ENCODE measurements around the gene UBE2J2. TPM values are rescaled to one million over a fixed set of nuclear protein-coding genes. Genes with fewer than 3 reads are reported as not detected.

Gene UBE2J2
- total RNA-seq, 1 experiment from 2014 or later: 182 TPM

DNA sequence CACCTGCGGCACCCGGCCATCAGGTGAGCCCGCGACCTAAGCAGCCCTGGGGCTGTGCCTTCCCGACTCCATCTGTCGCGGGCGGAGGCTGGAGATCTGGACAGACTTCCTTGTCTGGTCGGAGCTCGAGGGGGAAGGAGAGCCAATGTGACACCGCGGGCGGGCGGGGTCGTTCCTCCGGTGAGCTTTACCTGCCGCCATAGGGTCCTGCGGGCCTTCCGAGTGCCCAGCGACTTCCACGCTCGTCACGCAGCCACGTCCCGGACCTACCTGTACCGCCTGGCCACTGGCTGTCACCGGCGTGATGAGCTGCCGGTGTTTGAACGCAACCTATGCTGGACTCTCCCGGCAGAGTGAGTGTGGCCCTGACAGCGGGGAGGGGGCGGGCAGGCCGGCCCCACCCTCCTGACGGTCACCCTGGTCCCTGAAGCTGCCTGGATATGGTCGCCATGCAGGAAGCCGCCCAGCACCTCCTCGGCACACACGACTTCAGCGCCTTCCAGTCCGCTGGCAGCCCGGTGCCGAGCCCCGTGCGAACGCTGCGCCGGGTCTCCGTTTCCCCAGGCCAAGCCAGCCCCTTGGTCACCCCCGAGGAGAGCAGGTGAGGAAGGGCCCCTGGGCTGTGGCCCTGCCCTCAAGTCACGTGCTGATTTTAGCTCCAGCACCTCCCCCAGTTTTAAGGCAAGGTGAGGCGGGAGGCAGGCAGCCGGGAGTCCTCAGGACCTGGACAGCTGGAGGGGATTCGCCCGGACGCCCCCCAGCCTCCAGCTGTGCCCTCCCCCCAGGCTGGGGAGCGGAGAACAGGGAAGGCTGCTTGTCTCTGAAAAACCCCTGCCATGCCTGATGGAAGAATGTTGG is 35.8 kb upstream of the UBE2J2 start:
- POLR2A ChIA-PET (ENCODE audit: unreplicated experiment): interaction anchor here (0.6 to 0.7 kb wide), 3 partner anchors 9 to 26 kb away, joined by 3 to 4 read pairs (median 3); no protein-coding TSS in a partner anchor
- Histone ChIP-seq H3K79me2 (ENCODE audit: low read length) (peaks cover 62% of the 10 kb centered on the region), H2AFZ (ENCODE audit: low read length) (peak overlapping the region; percentile 83), H3K4me1 (ENCODE audit: insufficient read depth, low read length) (peaks cover 33% of the 10 kb centered on the region), H3K9me3 (ENCODE audit: low read length) (no peaks in the 10 kb centered on the region), H3K9ac (ENCODE audit: low read length) (peak overlapping the region; percentile 93), H3K27ac (ENCODE audit: low read length) (peak overlapping the region; percentile 60), H3K4me3 (ENCODE audit: low read length) (peak overlapping the region; percentile 96), H3K27me3 (ENCODE audit: low read length) (no peaks in the 10 kb centered on the region), H3K9me2 (replicated peaks; ENCODE audit: low read length) (no peaks in the 10 kb centered on the region), H3F3A (ENCODE audit: low read length, unreplicated experiment) (no peaks in the 10 kb centered on the region), H3K36me3 (ENCODE audit: low read depth, low read length) (peaks cover 24% of the 10 kb centered on the region; the same call in 1 of the 2 replicates), H3K4me2 (ENCODE audit: low read length) (peak overlapping the region; percentile 95), H4K20me1 (ENCODE audit: low read length) (peaks cover 11% of the 10 kb centered on the region)
- no TSS peak for BruUV-seq (replicated peaks)
- CTCF ChIA-PET: interaction anchor here (0.6 to 0.7 kb wide), 2 partner anchors 16 to 45 kb away, joined by 3 read pairs; no protein-coding TSS in a partner anchor
- peak; percentile 2 for ATAC-seq
- no peak for TF ChIP-seq EZH2phosphoT487 (IDR thresholded peaks at IDR 0.05; ENCODE audit: borderline replicate concordance, low read length)
- no peak for TF ChIP-seq EZH2 (IDR thresholded peaks at IDR 0.05; ENCODE audit: low read length, unreplicated experiment)
- TF ChIP-seq, protein P1, sequence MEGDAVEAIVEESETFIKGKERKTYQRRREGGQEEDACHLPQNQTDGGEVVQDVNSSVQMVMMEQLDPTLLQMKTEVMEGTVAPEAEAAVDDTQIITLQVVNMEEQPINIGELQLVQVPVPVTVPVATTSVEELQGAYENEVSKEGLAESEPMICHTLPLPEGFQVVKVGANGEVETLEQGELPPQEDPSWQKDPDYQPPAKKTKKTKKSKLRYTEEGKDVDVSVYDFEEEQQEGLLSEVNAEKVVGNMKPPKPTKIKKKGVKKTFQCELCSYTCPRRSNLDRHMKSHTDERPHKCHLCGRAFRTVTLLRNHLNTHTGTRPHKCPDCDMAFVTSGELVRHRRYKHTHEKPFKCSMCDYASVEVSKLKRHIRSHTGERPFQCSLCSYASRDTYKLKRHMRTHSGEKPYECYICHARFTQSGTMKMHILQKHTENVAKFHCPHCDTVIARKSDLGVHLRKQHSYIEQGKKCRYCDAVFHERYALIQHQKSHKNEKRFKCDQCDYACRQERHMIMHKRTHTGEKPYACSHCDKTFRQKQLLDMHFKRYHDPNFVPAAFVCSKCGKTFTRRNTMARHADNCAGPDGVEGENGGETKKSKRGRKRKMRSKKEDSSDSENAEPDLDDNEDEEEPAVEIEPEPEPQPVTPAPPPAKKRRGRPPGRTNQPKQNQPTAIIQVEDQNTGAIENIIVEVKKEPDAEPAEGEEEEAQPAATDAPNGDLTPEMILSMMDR (conservative IDR thresholded peaks at IDR 0.05; ENCODE audit: low read depth, low read length): no peak
- intact Hi-C loops (cut with micrococcal nuclease): loop anchor here (2.0 kb wide), 1 partner anchor 39 kb away; the partner anchor contains the start of gene DVL1
- peak; percentile 50 for DNase-seq

DNA sequence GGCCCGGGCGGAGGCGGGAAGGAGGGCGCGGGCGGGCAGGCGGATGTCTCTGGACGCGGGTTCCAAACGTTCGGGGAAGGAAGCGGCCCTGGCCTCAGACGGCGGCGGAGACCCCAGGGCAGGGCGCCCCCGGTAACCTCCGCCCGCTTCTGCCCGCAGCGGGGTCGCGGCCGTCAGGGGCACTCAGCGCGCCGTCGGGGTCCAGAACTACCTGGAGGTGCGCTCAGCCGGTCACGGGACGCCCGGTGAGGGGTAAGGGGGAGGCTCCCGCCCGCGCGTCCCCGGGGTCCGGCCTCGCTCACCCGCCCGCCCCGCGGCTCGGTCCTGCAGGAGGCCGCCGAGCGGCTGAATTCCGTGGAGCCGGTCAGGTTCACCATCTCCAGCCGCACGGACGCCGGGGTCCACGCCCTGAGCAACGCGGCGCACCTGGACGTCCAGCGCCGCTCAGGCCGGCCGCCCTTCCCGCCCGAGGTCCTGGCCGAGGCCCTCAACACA is 35.1 kb upstream of the UBE2J2 start:
- peaks cover 11% of the 10 kb centered on the region for H4K20me1 ChIP-seq (ENCODE audit: low read length)
- peak overlapping the region; percentile 96 for H3K4me3 ChIP-seq (ENCODE audit: low read length)
- H2AFZ ChIP-seq (ENCODE audit: low read length): peak overlapping the region; percentile 83
- peaks cover 33% of the 10 kb centered on the region for H3K4me1 ChIP-seq (ENCODE audit: insufficient read depth, low read length)
- ChIA-PET POLR2A (ENCODE audit: unreplicated experiment) (interaction anchor here (0.6 kb wide), 1 partner anchor 25 kb away, joined by 4 read pairs; no protein-coding TSS in a partner anchor), CTCF (no interaction called here)
- ATAC-seq: peak; percentile 2
- H3K9me2 ChIP-seq (replicated peaks; ENCODE audit: low read length): no peaks in the 10 kb centered on the region
- no peak for TF ChIP-seq EZH2 (IDR thresholded peaks at IDR 0.05; ENCODE audit: low read length, unreplicated experiment)
- no peak for TF ChIP-seq EZH2phosphoT487 (IDR thresholded peaks at IDR 0.05; ENCODE audit: borderline replicate concordance, low read length)
- TF ChIP-seq, protein P1 (conservative IDR thresholded peaks at IDR 0.05; ENCODE audit: low read depth, low read length): no peak
- H3K27ac ChIP-seq (ENCODE audit: low read length): peak overlapping the region; percentile 60
- H3K9me3 ChIP-seq (ENCODE audit: low read length): no peaks in the 10 kb centered on the region
- peaks cover 63% of the 10 kb centered on the region for H3K79me2 ChIP-seq (ENCODE audit: low read length)
- H3K27me3 ChIP-seq (ENCODE audit: low read length): no peaks in the 10 kb centered on the region
- DNase-seq: no peak
- H3K4me2 ChIP-seq (ENCODE audit: low read length): peak overlapping the region; percentile 95
- H3K9ac ChIP-seq (ENCODE audit: low read length): peak overlapping the region; percentile 93
- peaks cover 22% of the 10 kb centered on the region; the same call in 1 of the 2 replicates for H3K36me3 ChIP-seq (ENCODE audit: low read depth, low read length)
- H3F3A ChIP-seq (ENCODE audit: low read length, unreplicated experiment): no peaks in the 10 kb centered on the region
- intact Hi-C loops (cut with micrococcal nuclease): loop anchor here (2.0 kb wide), 1 partner anchor 40 kb away; the partner anchor contains the start of gene DVL1
- TSS peak; percentile 27 for BruUV-seq (replicated peaks)

Measured in PC-3 (cell line).